Endothelial cell of umbilical vein (primary cell): ENCODE measurements around the gene TECPR2. TPM values are rescaled to one million over a fixed set of nuclear protein-coding genes. Genes with fewer than 3 reads are reported as not detected.

ENCODE experiments used
- BruUV-seq: library from RNA; stranded (reverse); fragments of 400-500 nt; replicated peaks from 2 replicates; lab custom pipeline; 2021; lab: Mats Ljungman, UMichigan
- CTCF ChIA-PET: fragments of 300-600, 350-600 bp; sonication (Branson Sonifier 250); formaldehyde crosslinking; loops from one replicate; lab custom pipeline; 2021; ENCODE audit warnings: antibody characterized with exemption, inconsistent platforms; lab: Charles Lee
- POLR2A ChIA-PET: fragments of 300-600, 350-600 bp; sonication (Branson Sonifier 250); formaldehyde crosslinking; loops from one replicate; lab custom pipeline; 2021; ENCODE audit warnings: antibody characterized with exemption, inconsistent platforms; lab: Charles Lee
- DNase-seq: peaks from one replicate; pipeline ENCODE4 v3.0.0-alpha.2; 2011; ENCODE audit warnings: low read depth, low spot score
- FAIRE-seq: peaks from 2 replicates; lab custom pipeline; 2011; peaks lifted over from hg19 to GRCh38; lab: Jason Lieb, UNC
- H2AFZ ChIP-seq: 2 replicates; pipeline ENCODE4 v1.6.0; 2012; ENCODE audit warnings: low read depth, low read length, control low read depth, inconsistent platforms
- H3K27ac ChIP-seq: 2 replicates; pipeline ENCODE4 v1.5.1; 2011; ENCODE audit warnings: low read depth, mild to moderate bottlenecking, control low read depth, low read length, moderate library complexity; ENCODE audit not compliant: insufficient read depth
- H3K27me3 ChIP-seq, 2 experiments: 2 replicates each; pipeline versions ENCODE4 v1.6.0 to v1.6.1; 2011; ENCODE audit warnings: low read length in 2 of 2, mixed read lengths in 1 of 2; ENCODE audit not compliant: control insufficient read depth in 2 of 2, insufficient read depth in 2 of 2
- H3K36me3 ChIP-seq, 2 experiments: 2 replicates in 1 of 2; 3 replicates in 1 of 2; pipeline ENCODE4 v1.5.1; 2011; ENCODE audit warnings: low read length in 2 of 2, mild to moderate bottlenecking in 1 of 2, moderate library complexity in 1 of 2; ENCODE audit not compliant: control insufficient read depth in 2 of 2, insufficient read depth in 2 of 2; ENCODE audit errors: extremely low read depth in 1 of 2
- H3K4me1 ChIP-seq: 3 replicates; pipeline ENCODE4 v1.5.1; 2011; ENCODE audit warnings: mild to moderate bottlenecking, low read length; ENCODE audit not compliant: control insufficient read depth, insufficient read depth; ENCODE audit errors: extremely low read depth
- H3K4me2 ChIP-seq: 2 replicates; pipeline ENCODE4 v1.6.1; 2011; ENCODE audit warnings: low read length, control low read depth, mixed read lengths; ENCODE audit not compliant: insufficient read depth
- H3K4me3 ChIP-seq, 3 experiments: fragments of 200-600 bp in 1 of 3; sonication (generic), shearing (Covaris generic) in 1 of 3; replicated peaks in 1 of 3; 2 replicates each; pipeline ENCODE4 v1.5.1; 2011 to 2016; ENCODE audit warnings: control low read depth in 3 of 3, low read length in 3 of 3, mild to moderate bottlenecking in 2 of 3, inconsistent platforms in 1 of 3, low read depth in 1 of 3, moderate library complexity in 1 of 3; ENCODE audit not compliant: insufficient read depth in 1 of 3
- H3K79me2 ChIP-seq: 2 replicates; pipeline ENCODE4 v1.6.0; 2012; ENCODE audit warnings: low read length, inconsistent platforms; ENCODE audit not compliant: control insufficient read depth, insufficient read depth
- H3K9ac ChIP-seq: replicated peaks from 2 replicates; pipeline ENCODE3; 2011; ENCODE audit warnings: low read length, control low read depth; ENCODE audit not compliant: insufficient read depth; ENCODE audit errors: extremely low read depth
- H3K9me1 ChIP-seq: replicated peaks from 3 replicates; pipeline ENCODE4 v1.6.0; 2011; ENCODE audit warnings: mild to moderate bottlenecking, low read length; ENCODE audit not compliant: control insufficient read depth, insufficient read depth; ENCODE audit errors: extremely low read depth
- H3K9me3 ChIP-seq: replicated peaks from 2 replicates; pipeline ENCODE4 v1.5.1; 2012; ENCODE audit warnings: low read length, inconsistent platforms; ENCODE audit not compliant: control insufficient read depth, insufficient read depth
- H4K20me1 ChIP-seq: replicated peaks from 2 replicates; pipeline ENCODE3; 2011; ENCODE audit warnings: mild to moderate bottlenecking, low read length; ENCODE audit not compliant: control insufficient read depth, insufficient read depth; ENCODE audit errors: extremely low read depth
- EZH2 ChIP-seq: IDR thresholded peaks from 2 replicates; pipeline ENCODE4 v1.6.1; 2012; ENCODE audit warnings: borderline replicate concordance, low read depth, mild to moderate bottlenecking, moderate library complexity, low read length, inconsistent platforms; ENCODE audit not compliant: severe bottlenecking
- FOS ChIP-seq: IDR thresholded peaks from 2 replicates; pipeline ENCODE4 v1.6.1; 2011; ENCODE audit warnings: mild to moderate bottlenecking, low read length, moderate library complexity, borderline replicate concordance; ENCODE audit not compliant: insufficient read depth
- GATA2 ChIP-seq: IDR thresholded peaks from 2 replicates; pipeline ENCODE4 v1.7.0; 2011; ENCODE audit warnings: low read depth, mild to moderate bottlenecking, moderate library complexity, mixed read lengths, low read length; ENCODE audit not compliant: insufficient read length, insufficient read depth
- JUN ChIP-seq: IDR thresholded peaks from 2 replicates; pipeline ENCODE4 v1.6.1; 2011; ENCODE audit warnings: borderline replicate concordance, low read depth; ENCODE audit not compliant: insufficient read length, insufficient read depth
- MYC ChIP-seq: IDR thresholded peaks from one replicate; pipeline ENCODE4 v1.6.1; 2011; ENCODE audit warnings: mild to moderate bottlenecking, low read depth, low read length
- POLR2A ChIP-seq: IDR thresholded peaks from 2 replicates; pipeline ENCODE4 v1.6.1; 2012; ENCODE audit warnings: low read depth, mild to moderate bottlenecking, control low read depth, low read length
- POLR2AphosphoS5 ChIP-seq: IDR thresholded peaks from 2 replicates; pipeline ENCODE4 v1.6.1; 2012; ENCODE audit warnings: low read depth, mild to moderate bottlenecking, control low read depth, low read length, moderate library complexity; ENCODE audit not compliant: insufficient read depth
- dilution Hi-C: fragments of 300-500 bp; cut with MboI; formaldehyde crosslinking; loops from one replicate; pipeline ENCODE4 v1.15.0; 2019; ENCODE audit warnings: low sequenced_read_pairs; ENCODE audit not compliant: extremely low pct_ligation_motif_present
- intact Hi-C: fragments of 100-400 bp; cut with micrococcal nuclease; formaldehyde crosslinking; loops from one replicate; pipeline ENCODE4 v1.10.0; 2022
- polyA plus RNA-seq, 4 experiments: library from polyadenylated mRNA; depleted of rRNA in 3 of 4; stranded (reverse) in 3 of 4; unstranded in 1 of 4; fragments of >200 nt; gene quantifications; 2 replicates each; pipeline versions ENCODE4 v1.2.1 to v1.2.3, GENCODE V29; 2011 to 2012; ENCODE audit warnings: missing spikeins in 1 of 4
- total RNA-seq: library from RNA; stranded (reverse); gene quantifications from 2 replicates; pipeline ENCODE4 v1.2.3, GENCODE V29; 2021
- TF ChIP-seq, protein P1 (sequence below): IDR thresholded peaks from 2 replicates; pipeline ENCODE4 v1.6.1; 2011; ENCODE audit not compliant: insufficient read depth, insufficient read length
- TF ChIP-seq, protein P2 (sequence below), 2 donors: IDR thresholded peaks; 1 replicate in 1 of 2; 2 replicates in 1 of 2; pipeline ENCODE4 v1.5.1; 2011; ENCODE audit warnings: low read length in 2 of 2, mild to moderate bottlenecking in 2 of 2, moderate library complexity in 2 of 2, control low read depth in 1 of 2, inconsistent platforms in 1 of 2, low read depth in 1 of 2; ENCODE audit not compliant: insufficient read depth in 1 of 2; ENCODE audit errors: extremely low read depth in 1 of 2

TECPR2 gene
- total and polyA plus RNA-seq, 2 donors (not counting 3 experiments of a cell fraction or from before 2014, with no cell fraction given) = 8.9 to 21.5 TPM

- FAIRE-seq (no peak), DNase-seq (no peak)
- Histone ChIP-seq H3K9me1 (no peaks in the 10 kb centered on the region), H3K9me3 (no peaks in the 10 kb centered on the region), H3K4me1 (no peaks in the 10 kb centered on the region), H3K36me3 (peaks cover 3 to 32% of the 10 kb centered on the region in 2 experiments), H3K9ac (no peak overlapping the region), H3K79me2 (no peaks in the 10 kb centered on the region), H3K4me2 (no peak overlapping the region), H3K27me3 (no peaks in the 10 kb centered on the region), H3K27ac (no peak overlapping the region), H2AFZ (no peak overlapping the region), H4K20me1 (no peaks in the 10 kb centered on the region), H3K4me3 (no peak overlapping the region)
- ChIA-PET POLR2A (no interaction called here), CTCF (no interaction called here)
- intact Hi-C loops (no loop called here), dilution Hi-C loops (no loop called here)
- TF ChIP-seq EZH2 = no peak
- TF ChIP-seq JUN = no peak
- no peak for TF ChIP-seq GATA2
- no peak for TF ChIP-seq POLR2AphosphoS5
- TF ChIP-seq, protein P1, sequence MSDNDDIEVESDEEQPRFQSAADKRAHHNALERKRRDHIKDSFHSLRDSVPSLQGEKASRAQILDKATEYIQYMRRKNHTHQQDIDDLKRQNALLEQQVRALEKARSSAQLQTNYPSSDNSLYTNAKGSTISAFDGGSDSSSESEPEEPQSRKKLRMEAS = no peak
- no peak for TF ChIP-seq MYC
- TF ChIP-seq, protein P2, sequence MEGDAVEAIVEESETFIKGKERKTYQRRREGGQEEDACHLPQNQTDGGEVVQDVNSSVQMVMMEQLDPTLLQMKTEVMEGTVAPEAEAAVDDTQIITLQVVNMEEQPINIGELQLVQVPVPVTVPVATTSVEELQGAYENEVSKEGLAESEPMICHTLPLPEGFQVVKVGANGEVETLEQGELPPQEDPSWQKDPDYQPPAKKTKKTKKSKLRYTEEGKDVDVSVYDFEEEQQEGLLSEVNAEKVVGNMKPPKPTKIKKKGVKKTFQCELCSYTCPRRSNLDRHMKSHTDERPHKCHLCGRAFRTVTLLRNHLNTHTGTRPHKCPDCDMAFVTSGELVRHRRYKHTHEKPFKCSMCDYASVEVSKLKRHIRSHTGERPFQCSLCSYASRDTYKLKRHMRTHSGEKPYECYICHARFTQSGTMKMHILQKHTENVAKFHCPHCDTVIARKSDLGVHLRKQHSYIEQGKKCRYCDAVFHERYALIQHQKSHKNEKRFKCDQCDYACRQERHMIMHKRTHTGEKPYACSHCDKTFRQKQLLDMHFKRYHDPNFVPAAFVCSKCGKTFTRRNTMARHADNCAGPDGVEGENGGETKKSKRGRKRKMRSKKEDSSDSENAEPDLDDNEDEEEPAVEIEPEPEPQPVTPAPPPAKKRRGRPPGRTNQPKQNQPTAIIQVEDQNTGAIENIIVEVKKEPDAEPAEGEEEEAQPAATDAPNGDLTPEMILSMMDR (IDR thresholded peaks at IDR 0.05; ENCODE audit: extremely low read depth in 1 of 2, insufficient read depth in 1 of 2, low read depth in 1 of 2, low read length in 2 of 2) = no peak
- no peak for TF ChIP-seq POLR2A
- no peak for TF ChIP-seq FOS
- BruUV-seq = no TSS peak
These were observed 18.3 kb upstream of the TECPR2 start for GRCh38 chr14:102344485-102344884.
